Mesenchymal stem cell (in vitro differentiated cells and primary cell): ENCODE results near the gene TDRD9.
"Not testable (repeated sequence)": the region's sequence is repeated elsewhere in the genome, so short reads cannot be mapped to it uniquely, and the experiment has no call there.

ENCODE experiments used
- DNase-seq: peaks from one replicate; pipeline ENCODE4 v3.0.0-alpha.2; 2013
- H2AFZ ChIP-seq: one replicate; pipeline ENCODE4 v1.6.1; 2013; ENCODE audit warnings: low read depth, mild to moderate bottlenecking, control low read depth, inconsistent platforms, low read length, moderate library complexity
- H2AK5ac ChIP-seq: 2 replicates; pipeline ENCODE4 v1.6.1; 2013; ENCODE audit warnings: low read length, moderate library complexity, mild to moderate bottlenecking, inconsistent platforms; ENCODE audit not compliant: severe bottlenecking
- H2BK120ac ChIP-seq: one replicate; pipeline ENCODE4 v1.6.1; 2013; ENCODE audit warnings: low read depth, mild to moderate bottlenecking, inconsistent platforms, low read length, moderate library complexity
- H2BK12ac ChIP-seq, 2 experiments: one replicate each; pipeline ENCODE4 v1.6.1; 2013; ENCODE audit warnings: inconsistent platforms in 2 of 2, low read length in 2 of 2, mild to moderate bottlenecking in 2 of 2, moderate library complexity in 2 of 2, control low read depth in 1 of 2
- H2BK15ac ChIP-seq: one replicate; pipeline ENCODE4 v1.6.1; 2013; ENCODE audit warnings: mild to moderate bottlenecking, low read depth, inconsistent platforms; ENCODE audit not compliant: poor library complexity, severe bottlenecking
- H2BK5ac ChIP-seq: 2 replicates; pipeline ENCODE4 v1.6.1; 2013; ENCODE audit warnings: low read depth, mild to moderate bottlenecking, low read length, control low read depth, inconsistent platforms; ENCODE audit not compliant: poor library complexity, severe bottlenecking
- H3K14ac ChIP-seq, 2 experiments: one replicate each; pipeline ENCODE4 v1.6.1; 2013; ENCODE audit warnings: inconsistent platforms in 2 of 2, low read length in 2 of 2, control low read depth in 1 of 2, mild to moderate bottlenecking in 1 of 2, moderate library complexity in 1 of 2
- H3K18ac ChIP-seq, 2 experiments: one replicate each; pipeline ENCODE4 v1.6.1; 2013; ENCODE audit warnings: inconsistent platforms in 2 of 2, low read length in 2 of 2, control low read depth in 1 of 2, low read depth in 1 of 2, mild to moderate bottlenecking in 1 of 2
- H3K23ac ChIP-seq, 2 experiments: one replicate each; pipeline ENCODE4 v1.6.1; 2013; ENCODE audit warnings: inconsistent platforms in 2 of 2, low read length in 2 of 2, mild to moderate bottlenecking in 2 of 2, moderate library complexity in 2 of 2, control low read depth in 1 of 2
- H3K27ac ChIP-seq: 2 replicates; pipeline ENCODE4 v1.5.1; 2013; ENCODE audit warnings: mild to moderate bottlenecking, moderate library complexity, low read length, control low read depth, inconsistent platforms; ENCODE audit not compliant: poor library complexity, severe bottlenecking
- H3K27me3 ChIP-seq, 2 experiments: 2 replicates each; pipeline versions ENCODE4 v1.6.1 to v1.7.0; 2013; ENCODE audit warnings: low read length in 2 of 2, mild to moderate bottlenecking in 2 of 2, moderate library complexity in 2 of 2, control low read depth in 1 of 2, inconsistent platforms in 1 of 2; ENCODE audit not compliant: control insufficient read depth in 1 of 2, insufficient read depth in 1 of 2
- H3K36me3 ChIP-seq, 2 experiments: 2 replicates each; pipeline versions ENCODE4 v1.6.1 to v1.7.0; 2013; ENCODE audit warnings: low read length in 2 of 2, control low read depth in 1 of 2, inconsistent platforms in 1 of 2, low read depth in 1 of 2, mild to moderate bottlenecking in 1 of 2; ENCODE audit not compliant: insufficient read depth in 2 of 2, control insufficient read depth in 1 of 2
- H3K4ac ChIP-seq, 2 experiments: one replicate each; pipeline ENCODE4 v1.6.1; 2013; ENCODE audit warnings: inconsistent platforms in 2 of 2, low read length in 2 of 2, mild to moderate bottlenecking in 2 of 2, moderate library complexity in 2 of 2, control low read depth in 1 of 2, low read depth in 1 of 2
- H3K4me1 ChIP-seq: 2 replicates; pipeline ENCODE4 v1.6.1; 2013; ENCODE audit warnings: low read depth, low read length, control low read depth; ENCODE audit not compliant: control insufficient read depth, insufficient read depth
- H3K4me2 ChIP-seq: 2 replicates; pipeline ENCODE4 v1.6.1; 2013; ENCODE audit warnings: low read length, mild to moderate bottlenecking, inconsistent platforms; ENCODE audit not compliant: poor library complexity, severe bottlenecking
- H3K4me3 ChIP-seq, 2 experiments: 2 replicates each; pipeline versions ENCODE4 v1.5.1 to v1.7.0; 2013; ENCODE audit warnings: low read length in 2 of 2, mild to moderate bottlenecking in 2 of 2, control low read depth in 1 of 2, low read depth in 1 of 2; ENCODE audit not compliant: insufficient read depth in 1 of 2
- H3K79me1 ChIP-seq: replicated peaks from 2 replicates; pipeline ENCODE4 v1.6.1; 2013; ENCODE audit warnings: mild to moderate bottlenecking, control low read depth, low read length, inconsistent platforms; ENCODE audit not compliant: poor library complexity, severe bottlenecking
- H3K9ac ChIP-seq: 2 replicates; pipeline ENCODE4 v1.7.0; 2013; ENCODE audit warnings: mild to moderate bottlenecking, low read length, moderate library complexity
- H3K9me3 ChIP-seq: 2 replicates; pipeline ENCODE4 v1.7.0; 2013; ENCODE audit warnings: mild to moderate bottlenecking, low read length; ENCODE audit not compliant: control insufficient read depth
- H4K8ac ChIP-seq: one replicate; pipeline ENCODE4 v1.6.1; 2013; ENCODE audit warnings: inconsistent platforms, mild to moderate bottlenecking, low read length, moderate library complexity
- H4K91ac ChIP-seq: one replicate; pipeline ENCODE4 v1.6.1; 2013; ENCODE audit warnings: mild to moderate bottlenecking, low read length, inconsistent platforms
- WGBS: methylation state at CpG from one replicate; pipeline ENCODE4 v1.1.7; 2013; ENCODE audit warnings: mixed read lengths; 5-methylcytosine and 5-hydroxymethylcytosine counted together

TDRD9 gene

DNA sequence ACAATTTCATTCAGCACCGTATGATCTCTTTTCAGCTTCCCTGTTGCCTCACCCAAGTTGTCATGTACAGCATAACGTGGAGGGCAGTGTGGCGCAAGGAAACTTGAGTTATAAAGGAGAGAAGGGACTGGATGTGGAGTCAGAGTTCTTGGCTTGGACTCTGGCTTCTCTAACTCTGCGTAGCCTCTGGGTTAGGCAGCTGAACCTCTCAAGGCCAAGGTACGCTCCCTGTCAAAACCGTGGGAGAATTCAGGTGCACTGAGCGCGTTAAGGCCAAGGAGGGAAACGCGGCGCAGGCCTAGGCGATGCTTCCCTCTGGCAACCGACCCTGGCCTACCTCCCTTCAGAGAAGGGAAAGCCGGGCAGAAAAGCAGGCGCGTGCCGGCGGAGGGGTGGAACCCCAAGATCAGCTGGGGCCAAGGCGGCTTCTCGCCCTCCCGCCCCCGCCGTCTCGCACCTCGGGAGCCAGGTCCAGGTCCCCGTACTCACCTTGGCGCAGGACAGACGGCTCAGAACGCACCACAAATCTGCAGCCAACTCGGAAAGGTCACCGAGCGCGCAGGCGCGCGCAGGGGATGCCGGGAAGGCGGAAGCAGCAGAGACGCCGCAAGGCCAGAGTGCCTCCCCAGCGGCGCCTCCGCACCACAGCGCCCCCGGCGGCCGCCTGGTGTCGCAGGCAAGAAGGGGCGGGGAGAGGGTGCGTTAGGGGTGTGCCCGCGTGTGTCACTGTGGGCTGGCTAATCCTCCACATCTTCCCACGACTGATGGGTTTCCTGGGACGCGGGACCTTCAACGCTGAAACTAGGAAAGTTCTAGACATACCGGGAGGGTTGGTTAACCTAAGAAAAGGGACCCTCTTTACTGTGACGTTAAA, 7.0 kb upstream of the TDRD9 start:
- no peak overlapping the region for H2AK5ac ChIP-seq
- H3K4me2 ChIP-seq, result peak overlapping the region; percentile 62
- H2AFZ ChIP-seq, result peak overlapping the region; percentile 19
- peak overlapping the region; percentile 89 to 97 for H3K4me3 ChIP-seq
- peaks cover 7 to 18% of the 10 kb centered on the region in 2 experiments for H3K27me3 ChIP-seq
- no peak overlapping the region for H2BK5ac ChIP-seq
- H3K9ac ChIP-seq, result peak overlapping the region; percentile 96
- H3K14ac ChIP-seq, result peak overlapping the region in 1 of 2 experiments; percentile 37
- peaks cover 6% of the 10 kb centered on the region for H3K4me1 ChIP-seq
- peak overlapping the region in 1 of 2 experiments; percentile 29 for H3K23ac ChIP-seq
- 2% methylated on average over 56 of the region's 58 CpGs for WGBS
- peak overlapping the region; percentile 22 for H3K27ac ChIP-seq
- peak overlapping the region; percentile 22 to 92 for H3K18ac ChIP-seq
- peaks cover 8 to 13% of the 10 kb centered on the region in 2 experiments for H3K36me3 ChIP-seq
- peak overlapping the region; percentile 78 for H4K91ac ChIP-seq
- no peak overlapping the region for H2BK120ac ChIP-seq
- H3K79me1 ChIP-seq, result peaks cover 13% of the 10 kb centered on the region
- H2BK15ac ChIP-seq, result no peak overlapping the region
- peak overlapping the region in 1 of 2 experiments; percentile 24 for H3K4ac ChIP-seq
- H4K8ac ChIP-seq, result peak overlapping the region; percentile 100
- DNase-seq, result peak; percentile 92
- no peaks in the 10 kb centered on the region for H3K9me3 ChIP-seq
- H2BK12ac ChIP-seq, result no peak overlapping the region

DNA sequence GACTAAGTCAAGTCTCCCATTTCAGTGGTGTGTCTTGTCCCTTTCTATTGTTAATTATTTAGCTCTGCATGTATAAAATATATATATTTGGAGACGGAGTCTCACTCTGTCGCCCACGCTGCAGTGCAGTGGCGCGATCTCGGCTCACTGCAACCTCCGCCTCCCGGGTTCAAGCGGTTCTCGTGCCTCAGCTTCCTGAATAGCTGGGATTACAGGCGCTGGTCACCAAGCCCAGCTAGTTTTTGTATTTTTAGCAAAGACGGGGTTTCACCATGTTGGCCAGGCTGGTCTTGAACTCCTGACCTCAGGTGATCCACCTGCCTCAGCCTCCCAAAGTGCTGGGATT, 6.4 kb upstream of the TDRD9 start:
- H4K91ac ChIP-seq, H3K4me1 ChIP-seq, H2BK15ac ChIP-seq, H3K14ac ChIP-seq, H2AFZ ChIP-seq, H3K9me3 ChIP-seq, H3K23ac ChIP-seq, DNase-seq, H2BK5ac ChIP-seq, H3K27ac ChIP-seq, H3K4ac ChIP-seq, H3K36me3 ChIP-seq, H2AK5ac ChIP-seq, H2BK120ac ChIP-seq, H3K79me1 ChIP-seq, H2BK12ac ChIP-seq, H3K18ac ChIP-seq: not testable (repeated sequence)
- Histone ChIP-seq H4K8ac (peak overlapping the region; percentile 15), H3K4me3 (peak overlapping the region in 1 of 2 experiments; percentile 97), H3K27me3 (peaks cover 7 to 18% of the 10 kb centered on the region in 2 experiments), H3K4me2 (peak overlapping the region; percentile 51), H3K9ac (peak overlapping the region; percentile 29)
- WGBS, result 82% methylated on average over 12 of the region's 12 CpGs

DNA sequence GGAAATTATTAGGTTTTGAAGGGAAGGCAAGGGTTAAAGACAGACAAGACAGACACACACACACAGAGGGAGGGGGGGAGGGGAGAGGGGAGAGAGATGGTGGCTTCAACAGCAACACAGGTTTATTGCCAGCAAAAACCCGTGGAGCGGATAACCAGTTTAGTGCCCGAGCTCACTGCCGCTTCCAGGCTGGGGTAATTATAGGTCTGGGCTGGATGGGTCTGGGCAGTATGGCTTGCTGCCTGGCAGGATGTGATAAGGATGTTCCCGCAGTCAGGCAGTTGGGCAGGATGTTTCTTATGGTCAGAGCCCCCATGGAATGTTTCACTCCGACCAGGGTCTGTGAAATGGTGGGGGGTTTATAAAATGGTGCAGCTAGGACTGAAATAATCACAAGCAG, 4.4 kb upstream of the TDRD9 start:
- no peak overlapping the region for H3K14ac ChIP-seq
- no peak overlapping the region for H2AK5ac ChIP-seq
- DNase-seq, result no peak
- peaks cover 7 to 24% of the 10 kb centered on the region in 2 experiments for H3K27me3 ChIP-seq
- H3K9me3 ChIP-seq, result no peaks in the 10 kb centered on the region
- no peak overlapping the region for H3K27ac ChIP-seq
- H2BK120ac ChIP-seq, result no peak overlapping the region
- H3K4me2 ChIP-seq, result no peak overlapping the region
- no peak overlapping the region for H3K4ac ChIP-seq
- no peak overlapping the region for H3K18ac ChIP-seq
- H2BK12ac ChIP-seq, result no peak overlapping the region
- H2BK5ac ChIP-seq, result no peak overlapping the region
- H4K8ac ChIP-seq, result no peak overlapping the region
- peaks cover 1% of the 10 kb centered on the region for H3K79me1 ChIP-seq
- H3K9ac ChIP-seq, result no peak overlapping the region
- no peak overlapping the region for H2AFZ ChIP-seq
- no peak overlapping the region for H3K4me3 ChIP-seq
- H3K4me1 ChIP-seq, result peaks cover 4% of the 10 kb centered on the region
- WGBS, result 2% methylated on average over 5 of the region's 6 CpGs
- H2BK15ac ChIP-seq, result no peak overlapping the region
- no peak overlapping the region for H4K91ac ChIP-seq
- H3K23ac ChIP-seq, result peak overlapping the region in 1 of 2 experiments; percentile 40
- no peaks in the 10 kb centered on the region for H3K36me3 ChIP-seq

DNA sequence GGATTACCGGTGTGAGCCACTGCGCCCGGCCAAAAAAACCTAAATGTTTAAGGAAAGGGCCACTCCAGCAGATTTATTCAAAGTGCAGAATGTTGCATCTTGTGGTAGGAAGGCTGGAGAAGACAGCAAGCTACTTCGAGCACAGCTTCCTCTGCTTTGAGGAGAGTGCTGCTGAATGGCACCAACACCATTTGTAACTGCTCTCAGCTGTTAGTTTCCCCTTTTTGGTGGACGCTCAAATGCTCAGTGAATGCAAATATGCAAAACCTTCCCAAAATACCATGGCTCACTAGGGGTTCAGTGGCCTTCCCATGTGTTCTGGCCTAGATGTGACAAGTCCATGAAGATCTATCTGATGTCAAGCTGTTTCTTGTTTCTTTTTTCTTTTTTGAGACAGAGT, 2.9 kb upstream of the TDRD9 start:
- H2BK120ac ChIP-seq, result no peak overlapping the region
- no peak overlapping the region for H3K27ac ChIP-seq
- H3K18ac ChIP-seq, result no peak overlapping the region
- H3K79me1 ChIP-seq, result no peaks in the 10 kb centered on the region
- no peak overlapping the region for H3K23ac ChIP-seq
- H3K14ac ChIP-seq, result no peak overlapping the region
- no peaks in the 10 kb centered on the region for H3K9me3 ChIP-seq
- H2BK12ac ChIP-seq, result no peak overlapping the region
- 86% methylated on average over 5 of the region's 5 CpGs for WGBS
- no peak overlapping the region for H2BK5ac ChIP-seq
- no peak overlapping the region for H4K8ac ChIP-seq
- H2BK15ac ChIP-seq, result no peak overlapping the region
- DNase-seq, result no peak
- H3K9ac ChIP-seq, result no peak overlapping the region
- H2AFZ ChIP-seq, result no peak overlapping the region
- H3K4me2 ChIP-seq, result no peak overlapping the region
- H2AK5ac ChIP-seq, result no peak overlapping the region
- no peak overlapping the region for H3K4ac ChIP-seq
- H3K4me3 ChIP-seq, result no peak overlapping the region
- peaks cover 2% of the 10 kb centered on the region for H3K4me1 ChIP-seq
- H4K91ac ChIP-seq, result no peak overlapping the region
- peaks cover 7 to 24% of the 10 kb centered on the region in 2 experiments for H3K27me3 ChIP-seq
- H3K36me3 ChIP-seq, result no peaks in the 10 kb centered on the region
